ENCODE measurements around the gene NUDT14.

- TF ChIP-seq CTCF (IDR thresholded peaks at IDR 0.05; ENCODE audit: poor library complexity, severe bottlenecking) (no peak), POLR2AphosphoS5 (IDR thresholded peaks at IDR 0.05) (no peak), RAD21 (conservative IDR thresholded peaks at IDR 0.05) (no peak), MXI1 (conservative IDR thresholded peaks at IDR 0.05; ENCODE audit: poor library complexity, severe bottlenecking) (no peak), TAF1 (IDR thresholded peaks at IDR 0.05; ENCODE audit: low read depth) (no peak)
Observed at GRCh38 chr14:105165134-105165704, 15.9 kb downstream of the NUDT14 start.

All from neural cell (in vitro differentiated cells).